ENCODE data around the gene DCTD.

The DCTD gene

GRCh38 chr4:182960746-182961145, 43.6 kb upstream of the DCTD start (continued):
- no peak for TF ChIP-seq PATZ1 (tag by site-specific recombination; IDR thresholded peaks at IDR 0.05)
- no peak for TF ChIP-seq ZNF335 (tag by site-specific recombination; conservative IDR thresholded peaks at IDR 0.05)
- TF ChIP-seq ZNF350 (tag by site-specific recombination; IDR thresholded peaks at IDR 0.05), result no peak

DNA sequence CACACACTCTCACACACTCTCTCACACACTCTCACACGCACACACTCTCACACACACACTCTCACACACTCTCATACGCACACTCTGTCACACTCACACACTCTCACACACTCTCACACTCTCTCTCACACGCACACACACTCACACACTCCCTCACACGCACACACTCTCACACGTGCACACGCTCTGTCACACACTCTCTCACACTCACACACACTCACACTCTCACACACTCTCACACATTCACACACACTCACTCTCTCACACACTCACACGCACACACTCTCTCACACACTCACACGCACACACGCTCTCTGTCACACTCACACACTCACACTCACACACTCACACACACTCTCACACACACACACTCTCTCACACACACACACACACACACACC, 43.0 kb upstream of the DCTD start:
- no peaks in the 10 kb centered on the region for H3K36me3 ChIP-seq (ENCODE audit: control insufficient read depth in 2 of 2, insufficient read depth in 1 of 2, low read length in 2 of 2)
- no peaks in the 10 kb centered on the region for H3K9me3 ChIP-seq (ENCODE audit: control insufficient read depth, insufficient read depth, low read depth, low read length)
- no peak overlapping the region for H3K4me3 ChIP-seq (ENCODE audit: low read depth, low read length)
- ChIA-PET POLR2A (no interaction called here), CTCF (no interaction called here)
- H3K4me1 ChIP-seq (ENCODE audit: control insufficient read depth, insufficient read depth, low read length), result no peaks in the 10 kb centered on the region
- peak; percentile 59; the same call in 1 of the 2 replicates for TF ChIP-seq PRDM1 (tag by site-specific recombination; IDR thresholded peaks at IDR 0.05)
- TF ChIP-seq, protein P1, sequence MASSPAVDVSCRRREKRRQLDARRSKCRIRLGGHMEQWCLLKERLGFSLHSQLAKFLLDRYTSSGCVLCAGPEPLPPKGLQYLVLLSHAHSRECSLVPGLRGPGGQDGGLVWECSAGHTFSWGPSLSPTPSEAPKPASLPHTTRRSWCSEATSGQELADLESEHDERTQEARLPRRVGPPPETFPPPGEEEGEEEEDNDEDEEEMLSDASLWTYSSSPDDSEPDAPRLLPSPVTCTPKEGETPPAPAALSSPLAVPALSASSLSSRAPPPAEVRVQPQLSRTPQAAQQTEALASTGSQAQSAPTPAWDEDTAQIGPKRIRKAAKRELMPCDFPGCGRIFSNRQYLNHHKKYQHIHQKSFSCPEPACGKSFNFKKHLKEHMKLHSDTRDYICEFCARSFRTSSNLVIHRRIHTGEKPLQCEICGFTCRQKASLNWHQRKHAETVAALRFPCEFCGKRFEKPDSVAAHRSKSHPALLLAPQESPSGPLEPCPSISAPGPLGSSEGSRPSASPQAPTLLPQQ (tag by site-specific recombination; IDR thresholded peaks at IDR 0.05), result no peak
- TF ChIP-seq, protein P2, sequence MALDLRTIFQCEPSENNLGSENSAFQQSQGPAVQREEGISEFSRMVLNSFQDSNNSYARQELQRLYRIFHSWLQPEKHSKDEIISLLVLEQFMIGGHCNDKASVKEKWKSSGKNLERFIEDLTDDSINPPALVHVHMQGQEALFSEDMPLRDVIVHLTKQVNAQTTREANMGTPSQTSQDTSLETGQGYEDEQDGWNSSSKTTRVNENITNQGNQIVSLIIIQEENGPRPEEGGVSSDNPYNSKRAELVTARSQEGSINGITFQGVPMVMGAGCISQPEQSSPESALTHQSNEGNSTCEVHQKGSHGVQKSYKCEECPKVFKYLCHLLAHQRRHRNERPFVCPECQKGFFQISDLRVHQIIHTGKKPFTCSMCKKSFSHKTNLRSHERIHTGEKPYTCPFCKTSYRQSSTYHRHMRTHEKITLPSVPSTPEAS (tag by site-specific recombination; IDR thresholded peaks at IDR 0.05), result 0 out of 2 replicates have a peak, but pooled peaks have one; percentile 33
- H3K27ac ChIP-seq (ENCODE audit: extremely low read depth, low read depth, low read length), result no peak overlapping the region

DNA sequence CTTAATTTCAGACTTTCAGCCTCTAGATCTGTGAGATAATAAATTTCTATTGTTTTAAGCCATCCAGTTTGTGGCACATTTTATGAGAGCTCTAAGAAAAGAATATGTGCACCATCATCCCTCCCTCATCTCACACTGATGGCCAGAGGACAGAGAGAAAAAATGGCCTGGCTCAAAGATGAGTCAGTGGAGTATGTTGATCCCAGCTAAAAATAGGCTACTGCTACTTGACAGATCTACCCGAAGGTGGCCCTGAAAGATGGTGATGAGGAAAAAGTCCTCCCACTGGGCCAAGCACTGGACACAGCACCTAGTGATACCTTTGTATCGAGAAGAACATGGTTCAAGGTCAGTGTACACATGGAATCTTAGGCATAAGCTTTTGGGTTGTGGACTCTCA, 38.2 kb upstream of the DCTD start:
- H3K9me3 ChIP-seq (ENCODE audit: control insufficient read depth, insufficient read depth, low read depth, low read length), result no peaks in the 10 kb centered on the region
- ChIA-PET CTCF (interaction anchor here (0.5 to 1.2 kb wide), 2 partner anchors 17 to 318 kb away, joined by 3 to 4 read pairs; no protein-coding TSS in a partner anchor), POLR2A (no interaction called here)
- no peaks in the 10 kb centered on the region for H3K4me1 ChIP-seq (ENCODE audit: control insufficient read depth, insufficient read depth, low read length)
- no peak overlapping the region for H3K27ac ChIP-seq (ENCODE audit: extremely low read depth, low read depth, low read length)
- no peak for TF ChIP-seq ZNF202 (tag by site-specific recombination; IDR thresholded peaks at IDR 0.05; ENCODE audit: borderline replicate concordance)
- TF ChIP-seq ZNF366 (tag by site-specific recombination; conservative IDR thresholded peaks at IDR 0.05), result no peak
- TF ChIP-seq ZNF10 (tag by site-specific recombination; IDR thresholded peaks at IDR 0.05), result no peak
- no peak overlapping the region for H3K4me3 ChIP-seq (ENCODE audit: low read depth, low read length)
- H3K36me3 ChIP-seq (ENCODE audit: control insufficient read depth in 2 of 2, insufficient read depth in 1 of 2, low read length in 2 of 2), result no peaks in the 10 kb centered on the region

DNA sequence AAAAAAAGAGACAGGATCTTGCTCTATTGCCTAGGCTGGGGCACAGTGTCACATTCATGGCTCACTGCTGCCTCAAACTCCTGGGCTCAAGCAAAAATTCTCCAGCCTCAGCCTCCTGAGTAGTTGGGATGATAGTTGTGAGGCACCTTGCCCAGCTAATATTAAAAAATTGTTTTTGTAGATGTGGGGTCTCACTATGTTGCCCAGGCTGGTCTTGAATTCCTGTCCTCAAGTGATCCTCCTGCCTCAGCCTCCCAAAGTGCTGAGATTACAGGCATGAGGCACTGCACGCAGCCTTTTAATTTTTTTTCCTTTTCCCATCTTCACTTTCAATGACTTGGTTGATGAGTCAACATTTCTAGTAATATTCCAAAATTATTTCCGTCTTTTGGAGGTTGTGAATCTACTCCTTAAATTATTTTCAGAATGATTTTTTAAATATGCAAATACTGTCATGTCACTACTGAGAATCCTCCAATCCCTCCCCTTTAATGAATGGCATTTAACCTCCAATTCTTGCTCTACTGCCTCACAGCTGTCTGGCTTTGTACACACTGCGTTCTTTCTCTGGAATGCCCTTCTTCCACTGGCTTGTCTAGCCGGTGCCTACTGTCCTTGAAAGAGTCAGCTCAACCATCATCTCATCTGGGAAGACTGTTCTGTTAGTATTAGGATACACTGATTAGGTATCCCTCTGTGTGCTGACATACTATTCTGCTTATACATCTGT, 27.5 kb upstream of the DCTD start:
- no peak overlapping the region for H3K4me3 ChIP-seq (ENCODE audit: low read depth, low read length)
- no peaks in the 10 kb centered on the region for H3K36me3 ChIP-seq (ENCODE audit: control insufficient read depth in 2 of 2, insufficient read depth in 1 of 2, low read length in 2 of 2)
- CTCF ChIA-PET, result no interaction called here
- no peaks in the 10 kb centered on the region for H3K4me1 ChIP-seq (ENCODE audit: control insufficient read depth, insufficient read depth, low read length)
- H3K9me3 ChIP-seq (ENCODE audit: control insufficient read depth, insufficient read depth, low read depth, low read length), result no peaks in the 10 kb centered on the region
- POLR2A ChIA-PET, result no interaction called here
- H3K27ac ChIP-seq (ENCODE audit: extremely low read depth, low read depth, low read length), result no peak overlapping the region
- TF ChIP-seq ZNF24 (tag by site-specific recombination; IDR thresholded peaks at IDR 0.05), result no peak
- no peak for TF ChIP-seq CTCF (tag by site-specific recombination; IDR thresholded peaks at IDR 0.05)
- no peak for TF ChIP-seq SALL2 (tag by site-specific recombination; IDR thresholded peaks at IDR 0.05; ENCODE audit: borderline replicate concordance)
- TF ChIP-seq, protein P3, sequence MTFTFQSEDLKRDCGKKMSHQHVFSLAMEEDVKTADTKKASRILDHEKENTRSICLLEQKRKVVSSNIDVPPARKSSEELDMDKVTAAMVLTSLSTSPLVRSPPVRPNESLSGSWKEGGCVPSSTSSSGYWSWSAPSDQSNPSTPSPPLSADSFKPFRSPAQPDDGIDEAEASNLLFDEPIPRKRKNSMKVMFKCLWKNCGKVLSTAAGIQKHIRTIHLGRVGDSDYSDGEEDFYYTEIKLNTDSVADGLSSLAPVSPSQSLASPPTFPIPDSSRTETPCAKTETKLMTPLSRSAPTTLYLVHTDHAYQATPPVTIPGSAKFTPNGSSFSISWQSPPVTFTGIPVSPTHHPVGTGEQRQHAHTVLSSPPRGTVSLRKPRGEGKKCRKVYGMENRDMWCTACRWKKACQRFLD (tag by site-specific recombination; IDR thresholded peaks at IDR 0.05), result no peak
- TF ChIP-seq, protein P4, sequence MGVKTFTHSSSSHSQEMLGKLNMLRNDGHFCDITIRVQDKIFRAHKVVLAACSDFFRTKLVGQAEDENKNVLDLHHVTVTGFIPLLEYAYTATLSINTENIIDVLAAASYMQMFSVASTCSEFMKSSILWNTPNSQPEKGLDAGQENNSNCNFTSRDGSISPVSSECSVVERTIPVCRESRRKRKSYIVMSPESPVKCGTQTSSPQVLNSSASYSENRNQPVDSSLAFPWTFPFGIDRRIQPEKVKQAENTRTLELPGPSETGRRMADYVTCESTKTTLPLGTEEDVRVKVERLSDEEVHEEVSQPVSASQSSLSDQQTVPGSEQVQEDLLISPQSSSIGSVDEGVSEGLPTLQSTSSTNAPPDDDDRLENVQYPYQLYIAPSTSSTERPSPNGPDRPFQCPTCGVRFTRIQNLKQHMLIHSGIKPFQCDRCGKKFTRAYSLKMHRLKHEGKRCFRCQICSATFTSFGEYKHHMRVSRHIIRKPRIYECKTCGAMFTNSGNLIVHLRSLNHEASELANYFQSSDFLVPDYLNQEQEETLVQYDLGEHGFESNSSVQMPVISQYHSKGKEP (tag by site-specific recombination; IDR thresholded peaks at IDR 0.05), result no peak
- TF ChIP-seq ZNF561 (tag by site-specific recombination; IDR thresholded peaks at IDR 0.05; ENCODE audit: borderline replicate concordance), result no peak
- TF ChIP-seq ZNF626 (tag by site-specific recombination; IDR thresholded peaks at IDR 0.05), result no peak
